ENCODE results near the gene SLC25A21.
"Not testable (repeated sequence)": the region's sequence is repeated elsewhere in the genome, so short reads cannot be mapped to it uniquely, and the experiment has no call there.

SLC25A21 gene

GRCh38 chr14:36750244-36750643 lies 422.2 kb downstream of the SLC25A21 start:
- no peak for DNase-seq

- no peak for DNase-seq
Observed at GRCh38 chr14:36748610-36749213, 423.7 kb downstream of the SLC25A21 start.

GRCh38 chr14:36747411-36748184 lies 424.8 kb downstream of the SLC25A21 start:
- DNase-seq, result no peak

DNA sequence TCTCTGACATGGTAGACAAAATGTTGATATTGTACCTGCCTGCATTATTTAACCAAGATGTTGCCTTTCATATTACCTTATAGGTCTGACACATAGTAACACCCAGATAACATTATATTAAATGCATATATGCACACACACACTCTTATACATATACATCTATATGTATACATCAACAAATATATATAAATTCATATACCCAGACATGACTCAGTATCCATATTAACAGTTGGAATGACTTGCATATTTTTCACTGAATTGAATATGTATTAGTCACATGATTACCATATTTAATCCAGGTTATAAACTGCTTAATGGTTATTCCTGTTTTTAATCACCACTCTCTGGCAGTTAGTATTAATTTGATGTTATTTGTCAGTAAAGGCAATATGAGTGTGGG lies 425.5 kb downstream of the SLC25A21 start:
- no peak for DNase-seq

DNA sequence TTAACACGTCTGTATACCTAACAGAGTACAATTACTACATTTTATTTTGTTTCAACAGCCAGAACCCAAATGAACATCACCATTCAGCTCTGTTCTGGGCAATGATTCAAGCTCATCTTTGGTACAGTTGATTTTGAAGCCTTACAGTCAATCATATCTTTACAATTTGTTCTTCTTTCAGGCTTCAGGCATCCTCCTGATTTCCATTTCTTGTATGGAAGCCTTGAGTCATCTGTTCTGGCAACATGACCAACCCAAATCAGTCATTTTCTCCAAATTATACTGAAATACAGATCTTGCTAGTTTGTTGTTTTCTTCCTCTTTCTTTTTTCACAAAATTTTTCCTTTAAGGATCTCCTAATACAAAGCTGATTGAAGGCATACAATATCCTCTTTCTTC lies 430.5 kb downstream of the SLC25A21 start:
- no peak for DNase-seq

DNA sequence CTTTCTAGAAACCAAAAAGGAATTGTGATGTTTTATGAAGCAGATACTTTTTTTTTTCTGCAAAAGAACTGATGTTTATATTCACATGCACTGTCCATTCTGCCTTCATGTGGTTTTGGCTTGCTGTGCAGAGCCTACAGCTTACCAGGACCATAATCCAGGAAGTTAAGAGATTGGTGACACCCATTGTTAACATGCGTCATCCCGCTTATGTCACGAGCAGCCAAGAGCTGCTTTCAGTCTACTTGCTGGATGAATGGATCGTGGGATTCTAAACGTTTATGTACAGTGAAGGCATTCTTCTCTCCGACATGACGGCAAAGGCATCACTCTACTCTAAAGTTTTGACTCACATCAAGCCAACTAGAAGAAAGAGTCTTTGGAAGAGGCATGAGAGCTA lies 434.1 kb downstream of the SLC25A21 start:
- DNase-seq, result no peak

DNA sequence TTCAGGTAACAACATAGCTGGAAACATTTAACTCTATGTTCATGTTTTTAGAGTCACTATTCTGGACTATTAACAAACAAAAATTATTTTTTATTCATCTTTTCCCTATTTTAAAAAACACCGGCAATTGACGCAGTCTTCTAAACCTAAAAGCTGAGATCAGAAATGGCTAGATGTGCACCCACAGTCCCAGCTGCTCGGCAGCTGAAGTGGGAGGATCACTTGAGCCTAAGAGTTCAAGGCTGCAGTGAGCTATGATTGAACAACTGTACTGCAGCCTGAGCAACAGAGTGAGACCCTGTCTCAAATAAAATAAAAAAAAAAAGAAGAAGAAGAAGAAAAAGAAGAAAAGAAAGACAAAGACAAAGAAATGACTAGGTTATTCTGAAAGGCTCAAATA lies 446.3 kb downstream of the SLC25A21 start:
- no peak for DNase-seq

GRCh38 chr14:36724162-36724561 lies 448.2 kb downstream of the SLC25A21 start:
- no peak for DNase-seq

GRCh38 chr14:36723530-36723929 lies 448.9 kb downstream of the SLC25A21 start:
- DNase-seq, result no peak

DNA sequence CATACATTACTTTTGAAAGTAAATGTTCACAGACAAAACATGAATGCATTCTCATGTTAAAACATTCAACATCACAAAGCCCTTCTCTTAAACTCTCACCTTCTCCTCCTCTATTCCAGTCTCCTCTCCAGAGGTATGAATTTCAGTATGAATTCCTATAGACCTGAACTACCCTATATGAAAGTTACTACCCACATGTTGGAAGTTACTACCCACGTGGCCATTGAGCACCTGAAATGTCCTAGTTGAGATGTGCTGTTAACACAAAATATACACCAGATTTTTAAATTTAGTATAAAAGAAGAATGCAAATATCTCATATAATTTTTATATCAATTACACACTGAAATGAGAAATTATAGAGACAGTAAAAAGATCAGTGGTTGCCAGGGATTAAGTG lies 450.5 kb downstream of the SLC25A21 start:
- no peak for DNase-seq

- DNase-seq, result no peak
Observed at GRCh38 chr14:36720657-36721056, 451.7 kb downstream of the SLC25A21 start.

DNA sequence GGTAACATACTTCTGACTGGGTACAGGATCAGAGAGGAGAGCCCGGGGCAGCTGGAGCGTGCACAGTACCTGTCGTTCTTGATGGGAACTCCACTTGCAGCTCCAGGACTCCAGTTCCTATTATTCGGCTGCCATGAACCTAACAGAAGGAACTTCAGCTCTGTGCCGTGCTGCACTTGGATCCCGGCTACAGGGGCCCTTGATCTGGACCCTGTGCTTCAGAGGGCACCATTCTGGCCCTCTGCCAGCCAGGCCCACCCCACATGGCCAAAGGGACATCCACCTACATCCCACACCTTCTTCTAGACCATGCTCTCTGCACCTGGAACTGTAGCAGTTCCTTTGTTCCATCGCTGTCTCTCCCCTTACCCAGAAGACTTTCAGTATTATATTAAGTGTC lies 452.6 kb downstream of the SLC25A21 start:
- no peak for DNase-seq

DNA sequence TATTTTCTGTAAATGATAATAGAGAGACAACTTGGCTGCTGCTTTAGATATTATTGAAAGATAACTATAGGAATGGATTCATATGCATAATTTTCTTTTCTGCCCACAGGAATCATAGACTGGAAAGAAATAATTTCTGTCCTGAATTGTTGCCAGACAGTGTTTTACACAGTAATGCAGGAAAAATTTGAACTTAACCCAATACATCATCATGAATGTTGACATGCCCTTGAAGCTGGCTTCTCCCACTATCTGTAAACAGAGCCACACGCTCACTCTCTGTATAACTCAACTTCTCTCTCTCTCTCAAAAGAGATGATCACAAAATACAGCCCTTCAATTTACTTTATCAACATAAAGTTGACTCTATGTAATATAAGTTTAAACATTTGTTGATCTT lies 454.2 kb downstream of the SLC25A21 start:
- no peak for DNase-seq

GRCh38 chr14:36717363-36717762 lies 455.0 kb downstream of the SLC25A21 start:
- DNase-seq, result no peak

DNA sequence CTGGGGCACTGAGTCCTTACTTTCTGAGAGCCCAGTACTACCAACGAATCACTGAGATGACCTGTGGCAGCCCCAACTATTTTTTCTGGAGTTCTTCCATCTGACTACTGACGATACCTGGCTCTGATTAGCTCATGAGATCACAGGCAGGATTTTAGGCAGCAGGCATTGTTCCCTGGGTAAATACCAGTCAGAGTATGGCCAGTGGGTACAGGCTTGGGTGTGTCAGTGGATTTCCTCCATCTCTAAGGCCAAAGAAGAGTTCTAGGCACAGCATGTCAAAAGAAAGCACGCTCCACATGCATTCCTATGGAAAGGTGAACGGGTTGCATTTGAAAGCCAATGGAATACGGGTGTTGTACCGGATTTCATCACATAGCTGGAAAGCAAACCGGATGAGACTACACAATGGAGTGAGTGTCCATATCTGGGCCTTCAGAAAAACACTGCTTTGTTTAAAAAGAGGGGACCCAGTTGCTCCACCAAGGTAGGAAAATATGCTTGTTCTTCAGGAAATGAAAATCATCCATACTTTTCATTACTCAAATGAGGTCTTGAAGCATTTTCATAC lies 455.7 kb downstream of the SLC25A21 start:
- no peak for DNase-seq

GRCh38 chr14:36713960-36714703 lies 458.3 kb downstream of the SLC25A21 start:
- DNase-seq, result no peak

DNA sequence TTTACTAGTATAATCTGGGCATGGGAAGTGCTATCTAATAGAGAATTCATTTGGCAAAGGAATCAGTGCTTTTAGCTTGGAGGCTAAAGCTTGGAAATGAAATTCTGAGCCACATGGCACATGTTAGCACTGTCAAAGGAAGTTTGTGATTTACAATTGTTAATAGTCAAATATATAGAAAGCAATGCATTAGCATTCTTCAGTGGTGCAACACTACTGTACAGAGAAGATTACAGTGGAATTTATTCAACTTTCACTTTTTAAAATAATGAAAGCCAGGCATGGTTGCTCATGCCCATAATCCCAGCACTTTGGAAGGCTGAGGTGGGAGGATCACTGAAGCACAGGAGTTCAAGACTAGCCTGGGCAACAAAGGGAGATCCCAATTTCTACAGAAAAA lies 464.8 kb downstream of the SLC25A21 start:
- DNase-seq, result no peak

DNA sequence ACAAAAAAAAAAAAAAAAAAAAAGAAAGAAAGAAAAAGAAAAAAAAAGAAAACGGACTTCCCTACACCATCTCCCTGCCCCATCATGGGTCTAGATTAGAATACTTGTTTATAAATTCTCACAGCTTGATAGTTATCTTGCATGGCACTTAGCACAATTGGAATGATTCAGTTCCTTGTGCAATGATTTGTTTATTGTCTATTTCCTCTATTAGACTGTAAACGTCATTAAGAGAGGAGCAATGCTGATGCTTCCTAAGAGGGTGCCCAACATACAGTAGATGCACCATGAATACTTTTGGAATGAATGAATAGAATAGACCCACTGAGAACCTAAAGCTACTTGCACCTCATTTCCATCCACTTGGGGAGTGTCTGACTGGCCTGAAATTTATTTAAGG lies 469.9 kb downstream of the SLC25A21 start:
- DNase-seq, result no peak

DNA sequence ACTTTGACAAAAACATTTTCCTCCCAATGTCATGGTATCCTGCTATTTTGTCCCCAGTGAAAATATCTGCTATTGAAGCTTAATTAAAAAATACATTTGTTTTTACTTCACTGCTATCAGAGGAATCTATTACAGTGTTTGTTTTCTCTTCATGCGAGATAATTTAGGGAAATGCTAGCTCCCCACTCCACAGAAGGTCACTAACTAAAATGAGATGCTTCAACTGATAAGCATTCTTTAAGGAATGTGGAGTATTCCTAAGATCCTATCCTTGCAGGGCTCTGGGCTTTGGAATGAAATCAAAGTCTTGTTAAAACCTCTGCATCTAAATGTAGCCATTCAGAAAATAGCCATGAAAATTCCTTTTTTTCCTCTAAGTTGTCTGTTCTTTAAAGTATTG lies 471.3 kb downstream of the SLC25A21 start:
- no peak for DNase-seq

DNA sequence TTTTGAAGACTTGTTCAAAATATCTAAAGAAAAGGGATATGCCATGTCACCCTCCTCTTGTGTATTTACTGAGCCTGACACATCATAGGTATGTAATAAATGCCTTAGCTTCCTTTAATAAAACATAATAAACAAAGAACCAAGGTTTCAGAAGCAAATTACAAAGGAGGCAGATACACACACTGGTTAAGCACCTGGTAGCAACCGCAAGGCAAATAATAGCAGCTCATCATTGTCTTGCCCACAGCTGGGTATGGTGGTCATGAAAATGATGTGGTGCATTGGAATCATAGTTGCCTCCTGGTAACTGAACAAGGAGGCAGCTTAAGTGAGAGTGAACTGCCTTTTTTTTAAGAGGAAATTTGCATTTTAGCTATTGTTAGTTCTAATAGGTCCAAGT lies 471.8 kb downstream of the SLC25A21 start:
- no peak for DNase-seq

DNA sequence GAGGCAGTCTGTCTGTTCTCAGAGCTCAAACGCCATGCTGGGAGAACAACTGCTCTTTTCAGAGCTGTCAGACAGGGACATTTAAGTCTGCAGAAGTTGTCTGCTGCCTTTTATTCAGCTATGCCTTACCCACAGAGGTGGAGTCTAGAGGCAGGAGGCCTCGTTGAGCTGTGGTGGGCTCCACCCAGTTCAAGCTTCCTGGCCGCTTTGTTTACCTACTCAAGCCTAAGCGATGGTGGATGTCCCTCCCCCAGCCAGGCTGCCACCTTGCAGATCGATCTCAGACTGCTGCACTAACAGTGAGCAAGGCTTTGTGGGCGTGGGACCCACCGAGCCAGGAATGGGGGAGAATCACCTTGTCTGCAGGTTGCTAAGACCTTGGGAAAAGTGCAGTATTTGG lies 473.0 kb downstream of the SLC25A21 start:
- not testable (repeated sequence) for DNase-seq

DNA sequence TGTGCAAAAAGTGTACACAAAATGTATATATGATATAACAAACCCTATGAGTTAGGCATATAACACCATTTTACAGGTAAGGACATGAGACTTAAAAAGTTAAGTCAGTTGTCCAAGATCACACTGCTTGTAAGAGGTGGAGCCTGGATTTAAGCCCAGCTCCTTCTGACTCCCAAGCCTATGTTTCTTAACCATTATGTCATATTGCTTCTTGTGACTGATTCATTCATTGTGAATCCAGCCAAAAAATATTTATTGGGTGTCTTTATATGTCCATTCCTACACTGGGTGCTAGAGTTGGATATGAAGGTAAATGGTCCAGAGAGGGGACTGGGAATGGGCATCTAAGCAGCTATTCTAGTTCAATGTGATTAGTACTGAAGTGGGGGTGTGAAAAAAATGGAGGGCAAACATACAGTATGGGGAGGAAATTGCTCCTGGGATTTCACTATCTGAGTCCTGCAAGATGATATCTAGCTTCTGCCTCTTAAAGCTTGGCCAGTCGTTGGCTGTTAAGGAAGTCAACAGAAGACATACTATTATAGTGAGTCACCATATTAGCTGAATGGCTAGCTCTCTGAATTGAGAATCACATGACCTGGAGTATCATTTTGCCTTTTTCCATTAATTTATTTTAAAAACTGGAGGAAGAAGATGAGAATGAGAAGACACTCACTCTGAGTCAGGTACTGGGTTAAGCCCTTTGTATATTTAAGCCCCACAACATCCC lies 481.9 kb downstream of the SLC25A21 start:
- DNase-seq, result no peak

DNA sequence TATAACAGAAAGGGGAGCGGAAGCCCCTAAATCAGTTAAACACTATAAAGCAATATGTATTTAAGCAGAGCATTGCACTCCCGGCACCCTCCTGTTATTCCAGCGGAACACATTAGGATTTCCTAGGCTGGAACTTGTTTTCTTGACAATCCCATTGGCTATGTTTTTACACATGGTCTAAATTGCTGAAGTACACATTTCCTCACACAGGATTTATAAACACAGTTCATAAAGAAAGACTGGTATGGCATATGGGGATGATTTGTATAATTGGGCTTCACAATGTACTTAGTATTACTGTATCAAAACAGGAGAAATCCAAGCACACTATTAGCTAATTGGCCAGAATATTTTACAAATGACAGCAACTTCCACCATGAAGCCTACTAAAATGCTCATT lies 487.5 kb downstream of the SLC25A21 start:
- no peak for DNase-seq

Measured in activated effector memory CD4-positive, alpha-beta T cell treated with Interleukin-2 at 50 U/mL for 16 hours (primary cell).